Right renal cortex interstitium (tissue), 3 donors: Measurements from ENCODE around the gene KSR1. TPM values are rescaled to one million over a fixed set of nuclear protein-coding genes. Genes with fewer than 3 reads are reported as not detected.

Experiments used
- DNase-seq, 3 donors: peaks; one replicate each; pipeline ENCODE4 v3.0.0-alpha.2; 2013; ENCODE audit warnings: low read depth in 3 of 3, low spot score in 2 of 3
- polyA plus RNA-seq, 3 donors: library from polyadenylated mRNA; unstranded; fragments of 120-200 nt; gene quantifications; one replicate each; pipeline ENCODE4 v1.2.1, GENCODE V29; 2013; ENCODE audit not compliant: insufficient read length in 3 of 3

KSR1 gene
- polyA plus RNA-seq, 3 donors = 35.8 to 42.9 (median 41.6) TPM

- no peak for DNase-seq
Observed at GRCh38 chr17:27471321-27472269, 15.3 kb downstream of the KSR1 start.

- DNase-seq = no peak
Observed at GRCh38 chr17:27473190-27473747, 17.0 kb downstream of the KSR1 start.

- DNase-seq = no peak
Observed at GRCh38 chr17:27473748-27474609, 17.7 kb downstream of the KSR1 start.

DNA sequence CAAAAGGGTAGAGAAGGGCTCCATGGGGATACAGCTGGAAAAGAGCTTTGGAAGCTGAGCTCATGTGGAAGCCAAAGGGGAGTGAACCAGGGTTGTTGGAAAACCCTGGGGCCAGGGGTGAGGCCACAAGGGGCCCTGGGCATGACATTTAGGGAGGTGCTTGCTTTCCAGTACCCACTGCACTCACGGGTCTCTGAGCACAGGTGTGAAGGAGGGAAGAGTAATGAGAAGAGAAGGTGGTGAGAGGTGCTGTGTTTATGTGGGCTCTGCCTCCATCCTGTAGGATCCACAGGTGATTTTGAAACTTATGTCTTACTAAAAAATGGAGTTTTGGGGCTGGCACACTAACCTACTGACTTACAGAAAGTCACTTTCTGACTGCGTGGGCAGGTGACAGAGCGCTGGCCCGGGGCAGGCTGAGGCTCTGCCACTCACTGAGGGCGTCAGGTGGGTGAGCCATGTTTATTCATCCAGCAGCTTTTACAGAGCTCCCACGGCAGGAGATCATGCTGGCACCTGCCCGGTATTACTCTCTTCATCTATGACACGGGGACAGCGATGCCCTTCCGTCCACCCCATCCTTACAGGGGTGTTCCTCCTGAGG is 18.9 kb downstream of the KSR1 start:
- no peak for DNase-seq

GRCh38 chr17:27475981-27476895 is 20.0 kb downstream of the KSR1 start:
- no peak for DNase-seq

GRCh38 chr17:27477050-27477888 is 21.0 kb downstream of the KSR1 start:
- DNase-seq = no peak

- DNase-seq = no peak
Observed at GRCh38 chr17:27477971-27478684, 21.9 kb downstream of the KSR1 start.

DNA sequence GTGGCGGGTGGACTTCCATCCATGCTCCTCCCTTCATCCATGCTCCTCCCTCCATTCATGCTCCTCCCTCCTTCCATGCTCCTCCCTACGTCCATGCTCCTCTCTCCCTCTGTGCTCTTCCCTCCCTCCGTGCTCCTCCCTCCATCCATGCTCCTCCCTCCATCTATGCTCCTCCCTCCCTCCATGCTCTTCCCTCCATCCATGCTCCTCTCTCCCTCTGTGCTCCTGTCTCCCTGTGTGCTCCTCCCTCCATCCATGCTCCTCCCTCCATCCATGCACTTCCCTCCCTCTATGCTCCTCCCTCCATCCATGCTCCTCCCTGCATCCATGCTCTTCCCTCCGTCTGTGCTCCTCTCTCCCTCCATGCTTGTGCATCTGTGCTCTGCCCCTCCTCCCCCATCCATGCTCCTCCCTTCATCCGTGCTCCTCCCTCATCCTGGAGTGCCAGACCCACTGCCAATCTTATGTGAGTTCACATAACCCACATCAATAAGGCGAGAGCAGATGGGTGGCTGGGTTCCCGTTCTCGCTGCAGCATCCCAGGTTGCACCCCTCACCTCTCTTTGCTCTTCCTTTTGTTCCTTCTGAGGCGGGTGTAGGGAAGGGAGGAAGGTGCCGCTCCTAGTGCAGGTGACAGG is 22.8 kb downstream of the KSR1 start:
- DNase-seq = no peak

- DNase-seq = no peak
Observed at GRCh38 chr17:27479838-27480237, 23.6 kb downstream of the KSR1 start.

DNA sequence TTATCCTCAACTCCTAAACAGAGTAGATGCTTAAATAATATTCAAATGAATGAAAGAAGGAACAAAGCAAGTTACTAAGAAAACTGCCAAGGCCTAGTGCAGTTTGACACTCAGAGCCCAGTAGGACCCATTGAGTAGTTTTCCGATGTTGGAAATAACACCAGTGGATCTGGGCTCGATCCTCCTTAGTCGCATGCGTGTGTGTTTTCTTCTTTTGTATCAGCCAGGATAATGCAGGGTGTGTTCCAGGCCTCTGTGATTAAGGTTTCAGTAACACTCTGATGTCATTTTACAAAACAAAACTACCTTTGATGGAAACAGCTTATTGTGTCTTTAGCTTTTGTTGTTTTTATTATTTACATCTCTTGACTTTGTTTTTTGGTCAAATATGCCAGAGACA is 24.5 kb downstream of the KSR1 start:
- no peak for DNase-seq

DNA sequence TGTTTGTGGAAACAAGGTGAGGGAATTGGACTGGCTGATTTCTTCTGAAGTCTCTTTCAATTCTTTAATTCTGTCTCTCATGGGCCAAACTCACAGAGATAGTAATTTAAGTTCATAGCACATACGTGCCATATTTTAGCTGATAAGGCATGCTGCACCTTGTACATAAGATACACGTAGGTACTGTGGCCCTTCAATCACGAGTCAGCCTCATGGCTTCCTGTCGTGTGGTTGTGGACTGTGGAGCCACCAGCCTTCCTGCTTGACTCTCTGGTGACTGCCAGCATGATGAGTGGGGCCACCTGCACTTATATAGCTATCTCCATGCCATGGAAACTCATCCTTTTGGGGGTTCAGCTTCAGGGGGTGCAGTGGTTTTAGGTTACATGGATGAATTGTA is 25.1 kb downstream of the KSR1 start:
- DNase-seq = no peak

DNA sequence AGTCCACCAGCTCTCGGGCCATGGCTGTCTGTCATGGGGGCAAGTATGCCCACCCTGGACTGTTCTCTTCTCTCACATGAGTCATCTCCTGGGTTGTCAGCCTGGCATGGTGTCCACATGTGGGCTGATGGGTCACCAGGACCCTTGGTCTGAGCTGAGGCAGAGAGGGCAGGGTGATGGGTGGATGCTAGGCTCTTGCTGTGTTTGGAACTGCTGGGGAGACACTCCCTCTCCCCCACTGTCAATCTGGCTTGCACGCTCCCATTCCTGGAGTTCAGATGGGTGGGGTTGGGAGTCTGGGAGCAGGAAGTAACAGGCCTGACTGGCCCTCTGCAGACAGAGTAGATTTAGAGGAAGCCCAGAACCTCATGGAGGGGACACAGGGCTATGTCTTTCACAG is 28.9 kb downstream of the KSR1 start:
- no peak for DNase-seq

- no peak for DNase-seq
Observed at GRCh38 chr17:27485716-27486495, 29.7 kb downstream of the KSR1 start.

- DNase-seq = no peak
Observed at GRCh38 chr17:27486741-27487140, 30.5 kb downstream of the KSR1 start.

DNA sequence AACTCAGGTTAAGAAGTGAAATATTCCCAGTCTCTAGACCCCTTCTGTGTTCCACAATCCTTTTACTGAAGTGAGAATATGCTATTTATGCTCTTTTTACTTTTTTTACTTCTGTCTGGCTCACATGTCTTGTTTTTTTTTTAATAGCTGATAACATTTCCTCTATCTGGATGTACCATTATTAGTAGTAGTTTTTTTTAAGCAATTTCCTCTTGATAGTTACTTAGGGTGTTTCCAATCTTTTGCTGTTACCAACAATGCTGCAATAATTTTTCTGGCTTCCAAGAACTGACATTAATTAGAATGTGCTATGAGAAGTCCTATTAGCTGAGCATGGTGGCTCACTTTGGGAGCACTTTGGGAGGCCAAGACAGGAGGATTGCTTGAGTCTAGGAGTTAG is 32.0 kb downstream of the KSR1 start:
- DNase-seq = no peak

GRCh38 chr17:27489045-27489715 is 32.9 kb downstream of the KSR1 start:
- DNase-seq = no peak
